WTC11 (cell line): ENCODE results near the gene PRKAB2. TPM values are rescaled to one million over a fixed set of nuclear protein-coding genes. Genes with fewer than 3 reads are reported as not detected.
"Not testable (repeated sequence)": the region's sequence is repeated elsewhere in the genome, so short reads cannot be mapped to it uniquely, and the experiment has no call there.

ENCODE experiments used
- ATAC-seq: fragments of 200-7000 bp; cut with Tn5 transposase; 2 replicates; pipeline ENCODE4 v1.10.0; 2021; ENCODE audit warnings: mild to moderate bottlenecking, moderate library complexity
- CTCF ChIA-PET: fragments of 300-600 bp; sonication (Branson Sonifier 250); formaldehyde crosslinking; loops from one replicate; lab custom pipeline; 2021; ENCODE audit warnings: antibody characterized with exemption; lab: Charles Lee
- POLR2A ChIA-PET: fragments of 350-600 bp; sonication (Branson Sonifier 250); formaldehyde crosslinking; loops from one replicate; lab custom pipeline; 2021; ENCODE audit warnings: antibody characterized with exemption; lab: Charles Lee
- DNase-seq: peaks from one replicate; pipeline ENCODE4 v3.0.0; 2021; ENCODE audit warnings: low spot score
- H3K27ac Mint-ChIP-seq: 2 replicates; pipeline ENCODE4 v1.8.0; 2021; ENCODE audit warnings: mixed read lengths
- H3K27me3 Mint-ChIP-seq: 2 replicates; pipeline ENCODE4 v1.8.0; 2021; ENCODE audit warnings: low read depth, mild to moderate bottlenecking, moderate library complexity, mixed read lengths
- H3K36me3 Mint-ChIP-seq: 2 replicates; pipeline ENCODE4 v1.8.0; 2021; ENCODE audit warnings: mixed read lengths
- H3K4me1 Mint-ChIP-seq: 2 replicates; pipeline ENCODE4 v1.8.0; 2022; ENCODE audit warnings: mixed read lengths
- H3K4me3 Mint-ChIP-seq: 2 replicates; pipeline ENCODE4 v1.8.0; 2021; ENCODE audit warnings: mild to moderate bottlenecking, moderate library complexity, mixed read lengths
- H3K9me3 Mint-ChIP-seq: 2 replicates; pipeline ENCODE4 v1.8.0; 2021; ENCODE audit warnings: mixed read lengths
- AFF4 ChIP-seq: sonication (generic); formaldehyde crosslinking; IDR thresholded peaks from 2 replicates; pipeline ENCODE4 v1.8.1; 2023; ENCODE audit warnings: mild to moderate bottlenecking, missing genetic modification reagents, borderline replicate concordance
- AR ChIP-seq: fragments of 250-450 bp; sonication (Bioruptor Pico); IDR thresholded peaks from 2 replicates; pipeline ENCODE4 v1.9.0; 2021; ENCODE audit warnings: mild to moderate bottlenecking
- ATF6 ChIP-seq: sonication (generic); formaldehyde crosslinking; IDR thresholded peaks from 2 replicates; pipeline ENCODE4 v1.8.1; 2023; ENCODE audit warnings: mild to moderate bottlenecking, missing genetic modification reagents
- CREB1 ChIP-seq: sonication (generic); formaldehyde crosslinking; IDR thresholded peaks from 2 replicates; pipeline ENCODE4 v1.8.0; 2023; ENCODE audit warnings: mild to moderate bottlenecking, missing genetic modification reagents
- CTCF ChIP-seq: fragments of 200-600 bp; IDR thresholded peaks from 2 replicates; pipeline ENCODE4 v1.8.0; 2022; ENCODE audit warnings: antibody characterized with exemption
- E2F5 ChIP-seq: sonication (generic); formaldehyde crosslinking; IDR thresholded peaks from 2 replicates; pipeline ENCODE4 v1.8.1; 2022; ENCODE audit warnings: mild to moderate bottlenecking, moderate library complexity, missing genetic modification reagents
- MAX ChIP-seq: sonication (generic); formaldehyde crosslinking; IDR thresholded peaks from 2 replicates; pipeline ENCODE4 v1.8.0; 2022; ENCODE audit warnings: mild to moderate bottlenecking, missing genetic modification reagents
- NR1H2 ChIP-seq: sonication (generic); formaldehyde crosslinking; IDR thresholded peaks from 2 replicates; pipeline ENCODE4 v1.9.0; 2021; ENCODE audit warnings: mild to moderate bottlenecking, moderate library complexity, missing genetic modification reagents
- PREB ChIP-seq: sonication (generic); formaldehyde crosslinking; IDR thresholded peaks from 2 replicates; pipeline ENCODE4 v1.8.1; 2022; ENCODE audit warnings: mild to moderate bottlenecking, missing genetic modification reagents, moderate library complexity, borderline replicate concordance
- RORB ChIP-seq: fragments of 250-450 bp; sonication (Bioruptor Pico); IDR thresholded peaks from 2 replicates; pipeline ENCODE4 v1.9.0; 2021; ENCODE audit warnings: mild to moderate bottlenecking
- SMAD3 ChIP-seq: sonication (generic); formaldehyde crosslinking; IDR thresholded peaks from 2 replicates; pipeline ENCODE4 v1.8.0; 2022; ENCODE audit warnings: missing genetic modification reagents, mild to moderate bottlenecking, borderline replicate concordance
- USF2 ChIP-seq: sonication (generic); formaldehyde crosslinking; IDR thresholded peaks from 2 replicates; pipeline ENCODE4 v1.8.1; 2023; ENCODE audit warnings: mild to moderate bottlenecking, missing genetic modification reagents, moderate library complexity
- ZNF219 ChIP-seq: sonication (generic); formaldehyde crosslinking; IDR thresholded peaks from 2 replicates; pipeline ENCODE4 v1.8.0; 2023; ENCODE audit warnings: missing genetic modification reagents, mild to moderate bottlenecking, borderline replicate concordance
- total RNA-seq: library from RNA; stranded (reverse); gene quantifications from 3 replicates; pipeline ENCODE4 v1.2.3, GENCODE V29; 2021

PRKAB2 gene
- total RNA-seq, 1 experiment from 2014 or later = 28.3 TPM

GRCh38 chr1:147142886-147143285 lies 29.4 kb downstream of the PRKAB2 start:
- ChIA-PET POLR2A (no interaction called here), CTCF (no interaction called here)
- DNase-seq (no peak), ATAC-seq (no peak)
- Mint-ChIP-seq H3K4me1 (no peaks in the 10 kb centered on the region), H3K4me3 (no peak overlapping the region), H3K36me3 (no peaks in the 10 kb centered on the region), H3K27me3 (no peaks in the 10 kb centered on the region), H3K9me3 (no peaks in the 10 kb centered on the region), H3K27ac (no peak overlapping the region)
- TF ChIP-seq ATF6 (CRISPR knock-in tag) = no peak
- no peak for TF ChIP-seq ZNF219 (CRISPR knock-in tag)
- TF ChIP-seq USF2 = no peak
- TF ChIP-seq MAX = no peak
- TF ChIP-seq SMAD3 = no peak

- POLR2A ChIA-PET, H3K4me3 Mint-ChIP-seq, DNase-seq, H3K27ac Mint-ChIP-seq, H3K9me3 Mint-ChIP-seq, H3K36me3 Mint-ChIP-seq, H3K27me3 Mint-ChIP-seq, H3K4me1 Mint-ChIP-seq, ATAC-seq: not testable (repeated sequence)
- CTCF ChIA-PET = interaction anchor here (0.6 kb wide), 1 partner anchor 363 kb away, joined by 4 read pairs; no protein-coding TSS in a partner anchor
These were observed 41.5 kb downstream of the PRKAB2 start for GRCh38 chr1:147130721-147131120.

GRCh38 chr1:147129116-147129873 lies 43.0 kb downstream of the PRKAB2 start:
- POLR2A ChIA-PET = no interaction called here
- 0 out of 2 replicates have a peak, but pooled peaks cover 3% of the 10 kb centered on the region for H3K9me3 Mint-ChIP-seq
- DNase-seq (no peak), ATAC-seq (no peak)
- peaks cover 3% of the 10 kb centered on the region for H3K4me1 Mint-ChIP-seq
- CTCF ChIA-PET = interaction anchor here (0.7 kb wide), 1 partner anchor 25 kb away, joined by 4 read pairs; no protein-coding TSS in a partner anchor
- no peaks in the 10 kb centered on the region for H3K36me3 Mint-ChIP-seq
- no peak overlapping the region for H3K4me3 Mint-ChIP-seq
- no peak overlapping the region for H3K27ac Mint-ChIP-seq
- H3K27me3 Mint-ChIP-seq = no peaks in the 10 kb centered on the region; the same call in 1 of the 2 replicates
- no peak for TF ChIP-seq NR1H2 (CRISPR knock-in tag)
- TF ChIP-seq CREB1 (CRISPR knock-in tag) = no peak
- TF ChIP-seq PREB = no peak
- no peak for TF ChIP-seq RORB (CRISPR knock-in tag)
- TF ChIP-seq E2F5 = no peak
- no peak for TF ChIP-seq AR (CRISPR knock-in tag)
- no peak for TF ChIP-seq CTCF
- TF ChIP-seq AFF4 (CRISPR knock-in tag) = no peak
